B cell (primary cell): Measurements from ENCODE around the gene SPP2. TPM values are rescaled to one million over a fixed set of nuclear protein-coding genes. Genes with fewer than 3 reads are reported as not detected.

Experiments used
- ATAC-seq: fragments of 200-7000 bp; cut with Tn5 transposase; one replicate; pipeline ENCODE4 v1.10.0; 2021; ENCODE audit warnings: low read depth, mild to moderate bottlenecking, moderate number of reproducible peaks, moderate library complexity
- CTCF ChIA-PET: fragments of 350-600 bp; sonication (Branson Sonifier 250); formaldehyde crosslinking; loops from one replicate; lab custom pipeline; 2021; ENCODE audit warnings: antibody characterized with exemption, inconsistent platforms; lab: Charles Lee
- POLR2A ChIA-PET: fragments of 350-600 bp; sonication (Branson Sonifier 250); formaldehyde crosslinking; loops from one replicate; lab custom pipeline; 2021; ENCODE audit warnings: antibody characterized with exemption; lab: Charles Lee
- DNase-seq: peaks from one replicate; pipeline ENCODE4 v3.0.0; 2013
- H2AFZ ChIP-seq: 2 replicates; pipeline ENCODE4 v1.6.1; 2012; ENCODE audit warnings: mild to moderate bottlenecking, low read depth, low read length; ENCODE audit not compliant: insufficient read depth, poor library complexity, severe bottlenecking
- H3K27ac ChIP-seq, 2 donors: 1 replicate in 1 of 2; 2 replicates in 1 of 2; pipeline ENCODE4 v1.5.1; 2012 to 2013; ENCODE audit warnings: low read length in 2 of 2, mild to moderate bottlenecking in 2 of 2, moderate library complexity in 1 of 2
- H3K27me3 ChIP-seq, 4 experiments: fragments of 200-600 bp in 1 of 4; sonication (generic) in 1 of 4; replicated peaks in 1 of 4; 1 replicate in 2 of 4; 2 replicates in 2 of 4; pipeline versions ENCODE4 v1.6.1 to v1.7.0; 2013 to 2016; ENCODE audit warnings: low read length in 3 of 4, mild to moderate bottlenecking in 2 of 4, mixed read lengths in 1 of 4, moderate library complexity in 1 of 4; ENCODE audit not compliant: insufficient read depth in 4 of 4, control insufficient read depth in 3 of 4; ENCODE audit errors: control extremely low read depth in 1 of 4
- H3K36me3 ChIP-seq, 2 experiments: replicated peaks in 1 of 2; 1 replicate in 1 of 2; 2 replicates in 1 of 2; pipeline versions ENCODE4 v1.6.1 to v1.7.1; 2013; ENCODE audit warnings: low read length in 1 of 2; ENCODE audit not compliant: insufficient read depth in 2 of 2, control insufficient read depth in 1 of 2; ENCODE audit errors: control extremely low read depth in 1 of 2, extremely low read depth in 1 of 2
- H3K4me1 ChIP-seq, 2 donors: fragments of 200-600 bp in 1 of 2; sonication (generic) in 1 of 2; 1 replicate in 1 of 2; 2 replicates in 1 of 2; pipeline versions ENCODE4 v1.5.1 to v1.6.1; 2013 to 2017; ENCODE audit warnings: low read length in 2 of 2; ENCODE audit not compliant: control insufficient read depth in 2 of 2, insufficient read depth in 2 of 2
- H3K4me2 ChIP-seq: replicated peaks from 2 replicates; pipeline ENCODE3; 2012; ENCODE audit warnings: mild to moderate bottlenecking, low read depth, low read length; ENCODE audit not compliant: poor library complexity, severe bottlenecking
- H3K4me3 ChIP-seq, 5 experiments: fragments of 200-600 bp in 1 of 5; sonication (generic) in 1 of 5; 1 replicate in 3 of 5; 2 replicates in 2 of 5; pipeline versions ENCODE4 v1.5.1 to v1.7.0; 2011 to 2016; ENCODE audit warnings: low read length in 4 of 5, mild to moderate bottlenecking in 4 of 5, low read depth in 2 of 5, control low read depth in 1 of 5, moderate library complexity in 1 of 5; ENCODE audit not compliant: insufficient read depth in 1 of 5; ENCODE audit errors: control extremely low read depth in 1 of 5, extremely low read depth in 1 of 5
- H3K79me2 ChIP-seq: fragments of 200-600 bp; sonication (generic); one replicate; pipeline ENCODE4 v1.6.0; 2016; ENCODE audit warnings: low read length; ENCODE audit not compliant: control insufficient read depth, insufficient read depth
- H3K9ac ChIP-seq: fragments of 200-600 bp; sonication (generic); 2 replicates; pipeline ENCODE4 v1.6.1; 2017; ENCODE audit warnings: mild to moderate bottlenecking, low read length, moderate library complexity
- H3K9me3 ChIP-seq, 3 donors: one replicate each; pipeline versions ENCODE4 v1.6.1 to v1.7.1; 2013; ENCODE audit warnings: low read length in 2 of 3; ENCODE audit not compliant: control insufficient read depth in 2 of 3, insufficient read depth in 1 of 3; ENCODE audit errors: control extremely low read depth in 1 of 3
- H4K20me1 ChIP-seq: 2 replicates; pipeline ENCODE4 v1.6.0; 2012; ENCODE audit warnings: mild to moderate bottlenecking, low read length; ENCODE audit not compliant: insufficient read depth, control insufficient read depth, poor library complexity, severe bottlenecking
- H3K27ac Mint-ChIP-seq: one replicate; pipeline ENCODE4 v1.8.0; 2021; ENCODE audit warnings: mixed read lengths
- H3K27me3 Mint-ChIP-seq: one replicate; pipeline ENCODE4 v1.8.0; 2021; ENCODE audit warnings: mixed read lengths
- H3K4me1 Mint-ChIP-seq: one replicate; pipeline ENCODE4 v1.8.0; 2021; ENCODE audit warnings: mixed read lengths
- H3K4me3 Mint-ChIP-seq: one replicate; pipeline ENCODE4 v1.8.0; 2021; ENCODE audit warnings: mixed read lengths
- H3K9me3 Mint-ChIP-seq: one replicate; pipeline ENCODE4 v1.8.0; 2022; ENCODE audit warnings: mixed read lengths; ENCODE audit not compliant: insufficient read depth
- EZH2 ChIP-seq: IDR thresholded peaks from 2 replicates; pipeline ENCODE4 v1.6.1; 2012; ENCODE audit warnings: borderline replicate concordance, low read depth, mild to moderate bottlenecking, moderate library complexity, low read length; ENCODE audit not compliant: insufficient read depth, poor library complexity, severe bottlenecking
- WGBS: methylation state at CpG from one replicate; pipeline ENCODE4 v1.1.5; 2013; ENCODE audit warnings: missing lambda C conversion rate; ENCODE audit not compliant: insufficient coverage; 5-methylcytosine and 5-hydroxymethylcytosine counted together
- intact Hi-C: fragments of 100-400 bp; cut with micrococcal nuclease; formaldehyde crosslinking; loops from one replicate; pipeline ENCODE4 v1.10.0; 2022
- polyA plus RNA-seq: library from polyadenylated mRNA; depleted of rRNA; stranded (reverse); fragments of >200 nt; gene quantifications from 2 replicates; pipeline ENCODE4 v1.2.3, GENCODE V29; 2012
- total RNA-seq, 2 donors: library from RNA; stranded (reverse); fragments of 120-200 nt in 1 of 2; gene quantifications; 1 replicate in 1 of 2; 2 replicates in 1 of 2; pipeline versions ENCODE4 v1.2.3 to v1.2.4, GENCODE V29; 2013 to 2022
- TF ChIP-seq, protein P1 (sequence below): fragments of 200-600 bp; IDR thresholded peaks from one replicate; pipeline ENCODE4 v1.8.0; 2022; ENCODE audit warnings: antibody characterized with exemption, mild to moderate bottlenecking

SPP2 gene
- total and polyA plus RNA-seq, 2 donors (not counting 1 experiment from before 2014, with no cell fraction given) = not detected

- no peaks in the 10 kb centered on the region for H3K4me1 ChIP-seq
- no peak overlapping the region for H3K4me3 ChIP-seq
- DNase-seq = no peak
- peaks cover 0 to 2% (median under 1%) of the 10 kb centered on the region in 3 donors for H3K9me3 ChIP-seq
- H3K4me3 Mint-ChIP-seq = no peak overlapping the region
- H3K27me3 Mint-ChIP-seq = peaks cover 41% of the 10 kb centered on the region
- WGBS = no CpG with 5 or more reads among the region's 1 CpG
- peaks cover 0 to 13% (median 0%) of the 10 kb centered on the region in 4 experiments for H3K27me3 ChIP-seq
- H3K9me3 Mint-ChIP-seq = no peaks in the 10 kb centered on the region
- H4K20me1 ChIP-seq = no peaks in the 10 kb centered on the region
- H3K27ac ChIP-seq = no peak overlapping the region
- POLR2A ChIA-PET = no interaction called here
- ATAC-seq = no peak
- no peak overlapping the region for H3K27ac Mint-ChIP-seq
- H3K9ac ChIP-seq = no peak overlapping the region
- H3K36me3 ChIP-seq = no peaks in the 10 kb centered on the region
- no peaks in the 10 kb centered on the region for H3K79me2 ChIP-seq
- no peak overlapping the region for H2AFZ ChIP-seq
- no peak overlapping the region for H3K4me2 ChIP-seq
- intact Hi-C loops = no loop called here
- TF ChIP-seq, protein P1, sequence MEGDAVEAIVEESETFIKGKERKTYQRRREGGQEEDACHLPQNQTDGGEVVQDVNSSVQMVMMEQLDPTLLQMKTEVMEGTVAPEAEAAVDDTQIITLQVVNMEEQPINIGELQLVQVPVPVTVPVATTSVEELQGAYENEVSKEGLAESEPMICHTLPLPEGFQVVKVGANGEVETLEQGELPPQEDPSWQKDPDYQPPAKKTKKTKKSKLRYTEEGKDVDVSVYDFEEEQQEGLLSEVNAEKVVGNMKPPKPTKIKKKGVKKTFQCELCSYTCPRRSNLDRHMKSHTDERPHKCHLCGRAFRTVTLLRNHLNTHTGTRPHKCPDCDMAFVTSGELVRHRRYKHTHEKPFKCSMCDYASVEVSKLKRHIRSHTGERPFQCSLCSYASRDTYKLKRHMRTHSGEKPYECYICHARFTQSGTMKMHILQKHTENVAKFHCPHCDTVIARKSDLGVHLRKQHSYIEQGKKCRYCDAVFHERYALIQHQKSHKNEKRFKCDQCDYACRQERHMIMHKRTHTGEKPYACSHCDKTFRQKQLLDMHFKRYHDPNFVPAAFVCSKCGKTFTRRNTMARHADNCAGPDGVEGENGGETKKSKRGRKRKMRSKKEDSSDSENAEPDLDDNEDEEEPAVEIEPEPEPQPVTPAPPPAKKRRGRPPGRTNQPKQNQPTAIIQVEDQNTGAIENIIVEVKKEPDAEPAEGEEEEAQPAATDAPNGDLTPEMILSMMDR = no peak
- TF ChIP-seq EZH2 = no peak
- CTCF ChIA-PET = interaction anchor here (0.7 kb wide), 1 partner anchor 156 kb away, joined by 3 read pairs; no protein-coding TSS in a partner anchor
- H3K4me1 Mint-ChIP-seq = peaks cover 3% of the 10 kb centered on the region
Measured at GRCh38 chr2:234014427-234014826, 36.1 kb upstream of the SPP2 start.

DNA sequence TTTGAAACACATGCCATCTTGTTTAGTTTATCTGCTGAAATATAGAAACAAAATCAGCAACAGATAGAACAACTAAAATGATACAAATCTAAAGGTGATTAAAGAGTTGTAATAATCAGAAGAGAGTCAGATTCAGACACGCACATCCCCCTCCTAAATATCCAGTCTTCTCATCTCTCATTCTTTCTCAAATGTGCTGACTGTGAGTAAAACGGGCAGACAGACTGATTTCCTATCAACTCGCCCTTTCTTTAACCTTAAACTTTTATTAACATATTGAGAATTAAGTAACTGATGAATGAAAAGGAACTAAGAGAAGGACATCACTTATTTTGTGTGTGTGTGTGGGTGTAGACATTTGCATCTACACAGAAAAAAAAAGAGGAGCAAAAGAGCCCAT lies 34.6 kb upstream of the SPP2 start:
- Histone ChIP-seq H3K4me1 (no peaks in the 10 kb centered on the region), H3K9ac (no peak overlapping the region), H3K27ac (no peak overlapping the region), H3K9me3 (peaks cover 0 to 2% (median 0%) of the 10 kb centered on the region in 3 donors), H3K27me3 (peaks cover 0 to 13% (median 1%) of the 10 kb centered on the region in 4 experiments), H3K4me3 (no peak overlapping the region), H3K36me3 (no peaks in the 10 kb centered on the region), H4K20me1 (no peaks in the 10 kb centered on the region), H3K79me2 (no peaks in the 10 kb centered on the region), H3K4me2 (no peak overlapping the region), H2AFZ (no peak overlapping the region)
- no peak for TF ChIP-seq EZH2
- TF ChIP-seq, protein P1 = no peak
- Mint-ChIP-seq H3K27ac (no peak overlapping the region), H3K9me3 (no peaks in the 10 kb centered on the region), H3K4me3 (no peak overlapping the region), H3K27me3 (peaks cover 45% of the 10 kb centered on the region), H3K4me1 (peaks cover 3% of the 10 kb centered on the region)
- intact Hi-C loops = no loop called here
- DNase-seq (no peak), ATAC-seq (no peak)
- ChIA-PET CTCF (no interaction called here), POLR2A (no interaction called here)
- no CpG with 5 or more reads among the region's 3 CpGs for WGBS
